SHP77 (cell line): ENCODE data around the gene PRKCZ.

Experiments
- DNase-seq, 2 experiments: peaks; one replicate each; lab custom pipeline; 2025; lab: John Stamatoyannopoulos, UW

Gene PRKCZ

GRCh38 chr1:2229037-2229864 lies 179.0 kb downstream of the PRKCZ start:
- peak in 1 of 2 experiments; percentile 39 for DNase-seq

- no peak for DNase-seq
Measured at GRCh38 chr1:2229911-2230731, 179.9 kb downstream of the PRKCZ start.

GRCh38 chr1:2230781-2231531 lies 180.7 kb downstream of the PRKCZ start:
- no peak for DNase-seq

- no peak for DNase-seq
Measured at GRCh38 chr1:2231532-2232254, 181.5 kb downstream of the PRKCZ start.

GRCh38 chr1:2232255-2232915 lies 182.2 kb downstream of the PRKCZ start:
- DNase-seq = no peak

GRCh38 chr1:2232916-2233438 lies 182.8 kb downstream of the PRKCZ start:
- no peak for DNase-seq

- no peak for DNase-seq
Measured at GRCh38 chr1:2233468-2233867, 183.3 kb downstream of the PRKCZ start.

GRCh38 chr1:2233997-2234761 lies 184.0 kb downstream of the PRKCZ start:
- no peak for DNase-seq

- no peak for DNase-seq
Measured at GRCh38 chr1:2234762-2235113, 184.5 kb downstream of the PRKCZ start.
